ENCODE measurements around the gene RUBCNL. TPM values are rescaled to one million over a fixed set of nuclear protein-coding genes. Genes with fewer than 3 reads are reported as not detected.

The RUBCNL gene
- total RNA-seq, 1 donor, result 6.5 TPM

DNA sequence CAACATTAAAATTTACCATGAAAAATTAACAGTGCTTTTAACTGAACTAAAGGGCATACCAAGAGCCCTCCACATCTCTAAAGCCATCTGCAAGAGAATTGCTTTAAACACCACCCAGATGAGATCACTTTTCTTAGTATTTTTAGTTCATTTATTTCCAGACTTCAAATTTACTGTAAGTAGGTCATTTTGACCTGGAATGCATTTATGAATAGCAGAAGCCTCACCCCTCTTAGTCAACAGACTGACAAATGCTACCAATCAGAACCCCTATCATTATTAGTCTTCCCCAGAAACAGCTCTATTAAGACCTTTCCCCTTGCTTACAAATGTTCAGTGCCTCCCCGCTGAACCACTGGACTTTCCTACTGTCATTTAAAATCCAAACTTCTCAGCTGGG, 27.3 kb downstream of the RUBCNL start:
- no peaks in the 10 kb centered on the region for H3K9me3 ChIP-seq (ENCODE audit: low read depth, low read length)
- peak overlapping the region; percentile 27 for H3K27ac ChIP-seq (ENCODE audit: low read depth, low read length)
- H2AFZ ChIP-seq (ENCODE audit: low read length), result peak overlapping the region; percentile 46
- peak; percentile 87 for DNase-seq (ENCODE audit: insufficient read length, low spot score, missing footprints)
- no peaks in the 10 kb centered on the region for H4K20me1 ChIP-seq (ENCODE audit: insufficient read depth, low read length)
- H3K4me3 ChIP-seq (ENCODE audit: insufficient read depth, low read length), result no peak overlapping the region
- H3K79me2 ChIP-seq (ENCODE audit: insufficient read depth, low read length), result no peaks in the 10 kb centered on the region
- H3K4me1 ChIP-seq (ENCODE audit: insufficient read depth, low read length), result peaks cover 22% of the 10 kb centered on the region
- peak overlapping the region; percentile 21 for H3K4me2 ChIP-seq (ENCODE audit: insufficient read depth, low read length)
- no peak for TF ChIP-seq CTCF (IDR thresholded peaks at IDR 0.05; ENCODE audit: extremely low read depth, low read depth, low read length)
- no peaks in the 10 kb centered on the region for H3K36me3 ChIP-seq (ENCODE audit: insufficient read depth, low read length)
- no peaks in the 10 kb centered on the region for H3K27me3 ChIP-seq (ENCODE audit: insufficient read depth, low read length)

DNA sequence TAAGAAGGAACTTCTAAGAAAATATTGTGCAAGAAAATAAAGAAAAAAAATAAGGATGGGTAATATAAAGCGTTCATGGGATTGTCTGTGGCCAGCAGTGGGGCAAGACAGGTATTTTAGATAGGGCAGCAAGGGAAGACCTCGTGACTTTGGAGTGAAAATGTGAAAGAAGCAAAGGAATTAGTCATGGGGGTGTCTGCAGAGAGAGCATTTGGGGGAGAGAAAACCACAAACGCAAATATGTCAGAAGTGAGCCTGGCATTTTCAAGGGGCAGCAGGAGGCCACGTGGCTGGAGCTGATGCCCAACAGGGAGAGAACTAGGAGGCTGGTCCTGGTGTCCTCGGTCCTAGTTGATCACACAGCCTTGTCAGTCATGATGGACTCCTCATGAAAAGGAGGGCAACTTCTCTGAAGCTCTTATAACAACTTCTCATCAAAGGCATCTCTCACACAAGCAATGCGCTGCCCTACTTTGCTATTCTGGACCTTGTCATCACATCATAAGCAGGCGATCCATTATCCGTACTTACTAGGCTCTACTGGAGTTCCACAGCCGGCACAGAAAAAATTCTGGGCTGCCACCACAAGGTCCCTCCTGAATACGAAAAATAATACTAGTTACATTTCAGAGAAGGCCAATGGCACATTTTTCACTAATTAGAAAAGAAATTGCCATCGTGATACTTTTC, 31.0 kb downstream of the RUBCNL start:
- DNase-seq (ENCODE audit: insufficient read length, low spot score, missing footprints), result no peak
- TF ChIP-seq CTCF (IDR thresholded peaks at IDR 0.05; ENCODE audit: extremely low read depth, low read depth, low read length), result no peak
- H3K4me2 ChIP-seq (ENCODE audit: insufficient read depth, low read length), result no peak overlapping the region
- H3K27ac ChIP-seq (ENCODE audit: low read depth, low read length), result peak overlapping the region; percentile 94
- no peaks in the 10 kb centered on the region for H3K36me3 ChIP-seq (ENCODE audit: insufficient read depth, low read length)
- H4K20me1 ChIP-seq (ENCODE audit: insufficient read depth, low read length), result no peaks in the 10 kb centered on the region
- H3K27me3 ChIP-seq (ENCODE audit: insufficient read depth, low read length), result no peaks in the 10 kb centered on the region
- H3K4me1 ChIP-seq (ENCODE audit: insufficient read depth, low read length), result peaks cover 25% of the 10 kb centered on the region
- no peaks in the 10 kb centered on the region for H3K9me3 ChIP-seq (ENCODE audit: low read depth, low read length)
- no peak overlapping the region for H2AFZ ChIP-seq (ENCODE audit: low read length)
- H3K79me2 ChIP-seq (ENCODE audit: insufficient read depth, low read length), result no peaks in the 10 kb centered on the region
- no peak overlapping the region for H3K4me3 ChIP-seq (ENCODE audit: insufficient read depth, low read length)

DNA sequence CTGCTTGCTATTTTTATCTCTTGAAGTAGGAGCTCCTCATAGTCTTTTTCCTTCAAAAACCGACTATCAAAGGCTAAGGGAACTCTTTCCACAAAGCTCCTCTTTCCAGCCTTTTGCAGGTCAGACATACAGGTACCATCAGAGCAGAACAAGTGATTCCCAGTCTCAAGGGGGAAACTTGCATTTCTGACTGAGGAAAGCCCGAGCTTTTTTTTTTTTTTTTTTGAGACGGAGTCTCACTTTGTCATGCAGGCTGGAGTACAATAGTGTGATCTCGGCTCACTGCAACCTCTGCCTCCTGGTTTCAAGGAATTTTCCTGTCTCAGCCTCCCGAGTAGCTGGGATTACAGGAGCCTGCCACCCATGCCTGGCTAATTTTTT, 32.0 kb downstream of the RUBCNL start:
- Histone ChIP-seq H3K4me2 (ENCODE audit: insufficient read depth, low read length) (peak overlapping the region; percentile 81), H3K27me3 (ENCODE audit: insufficient read depth, low read length) (no peaks in the 10 kb centered on the region), H2AFZ (ENCODE audit: low read length) (peak overlapping the region; percentile 84), H3K27ac (ENCODE audit: low read depth, low read length) (peak overlapping the region; percentile 94), H3K36me3 (ENCODE audit: insufficient read depth, low read length) (no peaks in the 10 kb centered on the region), H3K79me2 (ENCODE audit: insufficient read depth, low read length) (no peaks in the 10 kb centered on the region), H3K4me3 (ENCODE audit: insufficient read depth, low read length) (peak overlapping the region; percentile 40), H3K4me1 (ENCODE audit: insufficient read depth, low read length) (peaks cover 25% of the 10 kb centered on the region), H3K9me3 (ENCODE audit: low read depth, low read length) (no peaks in the 10 kb centered on the region), H4K20me1 (ENCODE audit: insufficient read depth, low read length) (no peaks in the 10 kb centered on the region)
- no peak for DNase-seq (ENCODE audit: insufficient read length, low spot score, missing footprints)
- TF ChIP-seq CTCF (IDR thresholded peaks at IDR 0.05; ENCODE audit: extremely low read depth, low read depth, low read length), result no peak

DNA sequence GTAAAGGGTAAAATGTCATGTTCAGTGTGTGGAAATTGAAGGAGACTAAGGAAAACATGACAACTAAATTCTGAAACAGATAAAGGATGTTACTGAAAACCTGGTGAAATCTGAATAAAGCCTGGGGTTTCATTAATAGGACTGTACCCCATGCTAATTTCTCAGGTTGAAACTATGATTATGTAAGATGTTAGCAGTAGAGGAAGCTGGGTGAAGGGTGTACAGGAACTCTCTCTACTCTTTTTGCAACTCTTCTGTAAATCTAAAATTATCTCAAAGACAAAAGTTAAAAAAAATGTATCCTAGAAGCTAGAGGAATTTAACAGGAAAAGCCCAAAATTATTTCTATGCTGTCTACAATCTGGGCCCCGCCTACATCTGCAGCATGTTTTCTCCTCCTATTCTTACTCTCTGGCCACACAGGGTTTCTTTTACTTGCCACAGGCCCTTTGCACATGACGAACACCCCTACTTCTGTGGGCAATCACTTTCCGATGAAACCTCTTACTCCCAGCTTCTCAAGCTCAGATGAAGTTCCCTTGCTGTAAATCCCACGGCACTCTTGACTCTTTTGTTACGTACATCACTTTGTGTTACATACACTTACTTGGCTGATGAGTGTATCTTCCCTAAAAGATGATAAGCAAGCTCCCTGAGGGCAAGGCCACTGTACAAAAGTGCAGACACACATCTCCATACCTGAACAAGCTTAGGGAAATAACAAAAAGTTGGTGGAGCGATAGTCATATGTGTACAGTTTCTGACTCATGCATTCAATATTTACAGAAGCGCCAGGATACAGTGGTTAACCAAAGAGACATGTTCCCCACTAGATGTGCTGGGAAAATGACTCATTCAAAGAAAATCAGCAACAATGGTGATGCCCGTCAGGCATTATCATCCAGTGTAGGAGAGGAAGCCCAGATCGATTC, 32.6 kb downstream of the RUBCNL start:
- H4K20me1 ChIP-seq (ENCODE audit: insufficient read depth, low read length), result no peaks in the 10 kb centered on the region
- H3K27me3 ChIP-seq (ENCODE audit: insufficient read depth, low read length), result no peaks in the 10 kb centered on the region
- peak overlapping the region; percentile 40 for H3K4me3 ChIP-seq (ENCODE audit: insufficient read depth, low read length)
- peak overlapping the region; percentile 84 for H2AFZ ChIP-seq (ENCODE audit: low read length)
- peaks cover 19% of the 10 kb centered on the region for H3K4me1 ChIP-seq (ENCODE audit: insufficient read depth, low read length)
- peak overlapping the region; percentile 81 for H3K4me2 ChIP-seq (ENCODE audit: insufficient read depth, low read length)
- no peaks in the 10 kb centered on the region for H3K79me2 ChIP-seq (ENCODE audit: insufficient read depth, low read length)
- no peak for TF ChIP-seq CTCF (IDR thresholded peaks at IDR 0.05; ENCODE audit: extremely low read depth, low read depth, low read length)
- DNase-seq (ENCODE audit: insufficient read length, low spot score, missing footprints), result peak; percentile 93
- H3K9me3 ChIP-seq (ENCODE audit: low read depth, low read length), result no peaks in the 10 kb centered on the region
- H3K36me3 ChIP-seq (ENCODE audit: insufficient read depth, low read length), result no peaks in the 10 kb centered on the region
- peak overlapping the region; percentile 94 for H3K27ac ChIP-seq (ENCODE audit: low read depth, low read length)
